HG03571 (cell line): Measurements from ENCODE around the gene SRC.

Experiments used
- ATAC-seq: cut with Tn5 transposase; IDR thresholded peaks from one replicate; pipeline ENCODE4 v1.9.1; 2021; ENCODE audit not compliant: unreplicated experiment

The SRC gene

GRCh38 chr20:37380864-37381579 is 35.1 kb downstream of the SRC start:
- ATAC-seq: no peak

- no peak for ATAC-seq
Observed at GRCh38 chr20:37381621-37382471, 35.9 kb downstream of the SRC start.

- ATAC-seq: no peak
Observed at GRCh38 chr20:37382482-37383120, 36.7 kb downstream of the SRC start.

GRCh38 chr20:37383229-37383989 is 37.5 kb downstream of the SRC start:
- ATAC-seq: no peak

GRCh38 chr20:37384683-37385174 is 38.8 kb downstream of the SRC start:
- no peak for ATAC-seq

- no peak for ATAC-seq
Observed at GRCh38 chr20:37385176-37385575, 39.2 kb downstream of the SRC start.

- ATAC-seq: no peak
Observed at GRCh38 chr20:37385659-37386504, 39.9 kb downstream of the SRC start.

- no peak for ATAC-seq
Observed at GRCh38 chr20:37386505-37387251, 40.7 kb downstream of the SRC start.

GRCh38 chr20:37387519-37388269 is 41.8 kb downstream of the SRC start:
- ATAC-seq: no peak

- no peak for ATAC-seq
Observed at GRCh38 chr20:37388831-37389230, 42.9 kb downstream of the SRC start.

- ATAC-seq: no peak
Observed at GRCh38 chr20:37389241-37389747, 43.4 kb downstream of the SRC start.

GRCh38 chr20:37389844-37390275 is 43.9 kb downstream of the SRC start:
- no peak for ATAC-seq

GRCh38 chr20:37390503-37390890 is 44.6 kb downstream of the SRC start:
- no peak for ATAC-seq

GRCh38 chr20:37390891-37391525 is 45.1 kb downstream of the SRC start:
- ATAC-seq: no peak

- no peak for ATAC-seq
Observed at GRCh38 chr20:37392441-37393195, 46.7 kb downstream of the SRC start.

- no peak for ATAC-seq
Observed at GRCh38 chr20:37393196-37393862, 47.4 kb downstream of the SRC start.
